K562 (cell line): ENCODE results near the gene SFTPB. TPM values are rescaled to one million over a fixed set of nuclear protein-coding genes. Genes with fewer than 3 reads are reported as not detected.
A peak's percentile ranks its signal among the peaks of the same experiment; 100 is the strongest.

Experiments used
- EP300 ChIP-seq: IDR thresholded peaks from 2 replicates; pipeline ENCODE4 v1.6.1; 2012; ENCODE audit warnings: low read length, improper control_type of control experiment
- KDM1A ChIP-seq, 2 experiments: fragments of 450-650 bp; IDR thresholded peaks; 2 replicates each; pipeline ENCODE4 v1.6.1; 2016; ENCODE audit warnings: mild to moderate bottlenecking in 2 of 2
- NFATC3 ChIP-seq: fragments of 450-650 bp; IDR thresholded peaks from 2 replicates; pipeline ENCODE4 v1.6.1; 2017; ENCODE audit warnings: mild to moderate bottlenecking
- ZNF75A ChIP-seq: fragments of 450-650 bp; formaldehyde crosslinking; IDR thresholded peaks from 2 replicates; pipeline ENCODE4 v1.4.0; 2020; ENCODE audit warnings: mild to moderate bottlenecking
- polyA plus RNA-seq, 8 experiments: library from polyadenylated mRNA; depleted of rRNA in 4 of 8; stranded (reverse) in 5 of 8; unstranded in 3 of 8; fragments of >200 nt; fragmentation: Nextera tagmentation in 2 of 8; fragmentation: Illumina TruSeq in 1 of 8; extraction: Ambion mirVana in 2 of 8; extraction: Trizol in 1 of 8; gene quantifications; 2 replicates each; pipeline versions ENCODE4 v1.2.1 to v1.2.3, GENCODE V29; 2011 to 2014; ENCODE audit warnings: inconsistent platforms in 1 of 8, missing spikeins in 1 of 8
- total RNA-seq, 7 experiments: library from RNA; depleted of rRNA in 6 of 7; stranded (reverse); fragments of >200 nt in 6 of 7; fragmentation: Illumina TruSeq in 2 of 7; extraction: Trizol in 2 of 7; gene quantifications; 2 replicates each; pipeline versions ENCODE4 v1.2.1 to v1.2.3, GENCODE V29; 2011 to 2021; ENCODE audit warnings: low replicate concordance in 1 of 7
- TF ChIP-seq, protein P1 (sequence below): fragments of 450-650 bp; IDR thresholded peaks from 2 replicates; pipeline ENCODE4 v1.6.1; 2016; ENCODE audit warnings: mild to moderate bottlenecking, moderate library complexity
- TF ChIP-seq, protein P2 (sequence below): fragments of 250-450 bp; sonication (Bioruptor Pico); IDR thresholded peaks from 2 replicates; pipeline ENCODE4 v1.4.0; 2020

SFTPB gene
- total and polyA plus RNA-seq, 9 of the 15 experiments (the other 6 are each of a cell fraction or from before 2014, with no cell fraction given), result 0.03 to 7.0 TPM; not detected in 7

DNA sequence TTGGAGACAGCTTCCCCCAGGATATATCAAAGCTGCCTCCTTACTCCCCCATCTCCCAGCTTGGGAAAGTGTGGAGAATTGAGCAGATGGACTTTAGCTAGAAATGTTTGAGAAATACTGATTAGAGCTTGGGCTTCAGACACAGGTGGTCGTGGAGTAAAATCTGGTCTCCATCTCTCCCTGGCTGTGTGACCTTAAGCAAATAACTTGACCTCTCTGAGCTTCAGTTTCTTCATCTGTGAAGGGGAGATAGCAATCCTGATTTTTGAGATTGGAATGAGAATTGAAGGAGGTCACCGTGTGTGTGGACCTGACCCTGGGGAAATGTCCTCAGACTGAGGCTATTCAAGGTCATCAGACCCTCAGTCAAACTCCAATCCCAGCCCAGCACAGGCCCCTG is 29.7 kb upstream of the SFTPB start (continued):
- TF ChIP-seq, protein P1, sequence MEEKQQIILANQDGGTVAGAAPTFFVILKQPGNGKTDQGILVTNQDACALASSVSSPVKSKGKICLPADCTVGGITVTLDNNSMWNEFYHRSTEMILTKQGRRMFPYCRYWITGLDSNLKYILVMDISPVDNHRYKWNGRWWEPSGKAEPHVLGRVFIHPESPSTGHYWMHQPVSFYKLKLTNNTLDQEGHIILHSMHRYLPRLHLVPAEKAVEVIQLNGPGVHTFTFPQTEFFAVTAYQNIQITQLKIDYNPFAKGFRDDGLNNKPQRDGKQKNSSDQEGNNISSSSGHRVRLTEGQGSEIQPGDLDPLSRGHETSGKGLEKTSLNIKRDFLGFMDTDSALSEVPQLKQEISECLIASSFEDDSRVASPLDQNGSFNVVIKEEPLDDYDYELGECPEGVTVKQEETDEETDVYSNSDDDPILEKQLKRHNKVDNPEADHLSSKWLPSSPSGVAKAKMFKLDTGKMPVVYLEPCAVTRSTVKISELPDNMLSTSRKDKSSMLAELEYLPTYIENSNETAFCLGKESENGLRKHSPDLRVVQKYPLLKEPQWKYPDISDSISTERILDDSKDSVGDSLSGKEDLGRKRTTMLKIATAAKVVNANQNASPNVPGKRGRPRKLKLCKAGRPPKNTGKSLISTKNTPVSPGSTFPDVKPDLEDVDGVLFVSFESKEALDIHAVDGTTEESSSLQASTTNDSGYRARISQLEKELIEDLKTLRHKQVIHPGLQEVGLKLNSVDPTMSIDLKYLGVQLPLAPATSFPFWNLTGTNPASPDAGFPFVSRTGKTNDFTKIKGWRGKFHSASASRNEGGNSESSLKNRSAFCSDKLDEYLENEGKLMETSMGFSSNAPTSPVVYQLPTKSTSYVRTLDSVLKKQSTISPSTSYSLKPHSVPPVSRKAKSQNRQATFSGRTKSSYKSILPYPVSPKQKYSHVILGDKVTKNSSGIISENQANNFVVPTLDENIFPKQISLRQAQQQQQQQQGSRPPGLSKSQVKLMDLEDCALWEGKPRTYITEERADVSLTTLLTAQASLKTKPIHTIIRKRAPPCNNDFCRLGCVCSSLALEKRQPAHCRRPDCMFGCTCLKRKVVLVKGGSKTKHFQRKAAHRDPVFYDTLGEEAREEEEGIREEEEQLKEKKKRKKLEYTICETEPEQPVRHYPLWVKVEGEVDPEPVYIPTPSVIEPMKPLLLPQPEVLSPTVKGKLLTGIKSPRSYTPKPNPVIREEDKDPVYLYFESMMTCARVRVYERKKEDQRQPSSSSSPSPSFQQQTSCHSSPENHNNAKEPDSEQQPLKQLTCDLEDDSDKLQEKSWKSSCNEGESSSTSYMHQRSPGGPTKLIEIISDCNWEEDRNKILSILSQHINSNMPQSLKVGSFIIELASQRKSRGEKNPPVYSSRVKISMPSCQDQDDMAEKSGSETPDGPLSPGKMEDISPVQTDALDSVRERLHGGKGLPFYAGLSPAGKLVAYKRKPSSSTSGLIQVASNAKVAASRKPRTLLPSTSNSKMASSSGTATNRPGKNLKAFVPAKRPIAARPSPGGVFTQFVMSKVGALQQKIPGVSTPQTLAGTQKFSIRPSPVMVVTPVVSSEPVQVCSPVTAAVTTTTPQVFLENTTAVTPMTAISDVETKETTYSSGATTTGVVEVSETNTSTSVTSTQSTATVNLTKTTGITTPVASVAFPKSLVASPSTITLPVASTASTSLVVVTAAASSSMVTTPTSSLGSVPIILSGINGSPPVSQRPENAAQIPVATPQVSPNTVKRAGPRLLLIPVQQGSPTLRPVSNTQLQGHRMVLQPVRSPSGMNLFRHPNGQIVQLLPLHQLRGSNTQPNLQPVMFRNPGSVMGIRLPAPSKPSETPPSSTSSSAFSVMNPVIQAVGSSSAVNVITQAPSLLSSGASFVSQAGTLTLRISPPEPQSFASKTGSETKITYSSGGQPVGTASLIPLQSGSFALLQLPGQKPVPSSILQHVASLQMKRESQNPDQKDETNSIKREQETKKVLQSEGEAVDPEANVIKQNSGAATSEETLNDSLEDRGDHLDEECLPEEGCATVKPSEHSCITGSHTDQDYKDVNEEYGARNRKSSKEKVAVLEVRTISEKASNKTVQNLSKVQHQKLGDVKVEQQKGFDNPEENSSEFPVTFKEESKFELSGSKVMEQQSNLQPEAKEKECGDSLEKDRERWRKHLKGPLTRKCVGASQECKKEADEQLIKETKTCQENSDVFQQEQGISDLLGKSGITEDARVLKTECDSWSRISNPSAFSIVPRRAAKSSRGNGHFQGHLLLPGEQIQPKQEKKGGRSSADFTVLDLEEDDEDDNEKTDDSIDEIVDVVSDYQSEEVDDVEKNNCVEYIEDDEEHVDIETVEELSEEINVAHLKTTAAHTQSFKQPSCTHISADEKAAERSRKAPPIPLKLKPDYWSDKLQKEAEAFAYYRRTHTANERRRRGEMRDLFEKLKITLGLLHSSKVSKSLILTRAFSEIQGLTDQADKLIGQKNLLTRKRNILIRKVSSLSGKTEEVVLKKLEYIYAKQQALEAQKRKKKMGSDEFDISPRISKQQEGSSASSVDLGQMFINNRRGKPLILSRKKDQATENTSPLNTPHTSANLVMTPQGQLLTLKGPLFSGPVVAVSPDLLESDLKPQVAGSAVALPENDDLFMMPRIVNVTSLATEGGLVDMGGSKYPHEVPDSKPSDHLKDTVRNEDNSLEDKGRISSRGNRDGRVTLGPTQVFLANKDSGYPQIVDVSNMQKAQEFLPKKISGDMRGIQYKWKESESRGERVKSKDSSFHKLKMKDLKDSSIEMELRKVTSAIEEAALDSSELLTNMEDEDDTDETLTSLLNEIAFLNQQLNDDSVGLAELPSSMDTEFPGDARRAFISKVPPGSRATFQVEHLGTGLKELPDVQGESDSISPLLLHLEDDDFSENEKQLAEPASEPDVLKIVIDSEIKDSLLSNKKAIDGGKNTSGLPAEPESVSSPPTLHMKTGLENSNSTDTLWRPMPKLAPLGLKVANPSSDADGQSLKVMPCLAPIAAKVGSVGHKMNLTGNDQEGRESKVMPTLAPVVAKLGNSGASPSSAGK, result no peak
- no peak for TF ChIP-seq ZNF75A (CRISPR knock-in tag)
- peak; percentile 57 to 78 for TF ChIP-seq KDM1A (IDR thresholded peaks at IDR 0.05)
- TF ChIP-seq, protein P2, sequence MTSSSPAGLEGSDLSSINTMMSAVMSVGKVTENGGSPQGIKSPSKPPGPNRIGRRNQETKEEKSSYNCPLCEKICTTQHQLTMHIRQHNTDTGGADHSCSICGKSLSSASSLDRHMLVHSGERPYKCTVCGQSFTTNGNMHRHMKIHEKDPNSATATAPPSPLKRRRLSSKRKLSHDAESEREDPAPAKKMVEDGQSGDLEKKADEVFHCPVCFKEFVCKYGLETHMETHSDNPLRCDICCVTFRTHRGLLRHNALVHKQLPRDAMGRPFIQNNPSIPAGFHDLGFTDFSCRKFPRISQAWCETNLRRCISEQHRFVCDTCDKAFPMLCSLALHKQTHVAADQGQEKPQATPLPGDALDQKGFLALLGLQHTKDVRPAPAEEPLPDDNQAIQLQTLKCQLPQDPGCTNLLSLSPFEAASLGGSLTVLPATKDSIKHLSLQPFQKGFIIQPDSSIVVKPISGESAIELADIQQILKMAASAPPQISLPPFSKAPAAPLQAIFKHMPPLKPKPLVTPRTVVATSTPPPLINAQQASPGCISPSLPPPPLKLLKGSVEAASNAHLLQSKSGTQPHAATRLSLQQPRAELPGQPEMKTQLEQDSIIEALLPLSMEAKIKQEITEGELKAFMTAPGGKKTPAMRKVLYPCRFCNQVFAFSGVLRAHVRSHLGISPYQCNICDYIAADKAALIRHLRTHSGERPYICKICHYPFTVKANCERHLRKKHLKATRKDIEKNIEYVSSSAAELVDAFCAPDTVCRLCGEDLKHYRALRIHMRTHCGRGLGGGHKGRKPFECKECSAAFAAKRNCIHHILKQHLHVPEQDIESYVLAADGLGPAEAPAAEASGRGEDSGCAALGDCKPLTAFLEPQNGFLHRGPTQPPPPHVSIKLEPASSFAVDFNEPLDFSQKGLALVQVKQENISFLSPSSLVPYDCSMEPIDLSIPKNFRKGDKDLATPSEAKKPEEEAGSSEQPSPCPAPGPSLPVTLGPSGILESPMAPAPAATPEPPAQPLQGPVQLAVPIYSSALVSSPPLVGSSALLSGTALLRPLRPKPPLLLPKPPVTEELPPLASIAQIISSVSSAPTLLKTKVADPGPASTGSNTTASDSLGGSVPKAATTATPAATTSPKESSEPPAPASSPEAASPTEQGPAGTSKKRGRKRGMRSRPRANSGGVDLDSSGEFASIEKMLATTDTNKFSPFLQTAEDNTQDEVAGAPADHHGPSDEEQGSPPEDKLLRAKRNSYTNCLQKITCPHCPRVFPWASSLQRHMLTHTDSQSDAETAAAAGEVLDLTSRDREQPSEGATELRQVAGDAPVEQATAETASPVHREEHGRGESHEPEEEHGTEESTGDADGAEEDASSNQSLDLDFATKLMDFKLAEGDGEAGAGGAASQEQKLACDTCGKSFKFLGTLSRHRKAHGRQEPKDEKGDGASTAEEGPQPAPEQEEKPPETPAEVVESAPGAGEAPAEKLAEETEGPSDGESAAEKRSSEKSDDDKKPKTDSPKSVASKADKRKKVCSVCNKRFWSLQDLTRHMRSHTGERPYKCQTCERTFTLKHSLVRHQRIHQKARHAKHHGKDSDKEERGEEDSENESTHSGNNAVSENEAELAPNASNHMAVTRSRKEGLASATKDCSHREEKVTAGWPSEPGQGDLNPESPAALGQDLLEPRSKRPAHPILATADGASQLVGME (CRISPR knock-in tag), result no peak
- TF ChIP-seq EP300, result no peak
- TF ChIP-seq NFATC3, result no peak
